ENCODE results near the gene VTI1A.
A peak's percentile ranks its signal among the peaks of the same experiment; 100 is the strongest.

Gene VTI1A

GRCh38 chr10:112614586-112614985 is 167.6 kb downstream of the VTI1A start:
- Histone ChIP-seq H3K4me3 (ENCODE audit: low read depth, low read length) (no peak overlapping the region), H3K9me3 (ENCODE audit: control insufficient read depth, insufficient read depth, low read depth, low read length) (no peaks in the 10 kb centered on the region; the same call in none of the 2 replicates), H3K27ac (ENCODE audit: extremely low read depth, low read depth, low read length) (no peak overlapping the region), H3K36me3 (ENCODE audit: control insufficient read depth in 2 of 2, insufficient read depth in 1 of 2, low read length in 2 of 2) (no peaks in the 10 kb centered on the region), H3K4me1 (ENCODE audit: control insufficient read depth, insufficient read depth, low read length) (no peaks in the 10 kb centered on the region)
- CTCF ChIA-PET: no interaction called here
- TF ChIP-seq ZNF280C (tag by site-specific recombination; IDR thresholded peaks at IDR 0.05) (no peak), ZNF473 (tag by site-specific recombination; IDR thresholded peaks at IDR 0.05) (no peak), ZNF514 (tag by site-specific recombination; IDR thresholded peaks at IDR 0.05) (no peak), ZNF513 (tag by site-specific recombination; IDR thresholded peaks at IDR 0.05) (no peak), REPIN1 (tag by site-specific recombination; IDR thresholded peaks at IDR 0.05; ENCODE audit: low read depth) (no peak), ZBTB1 (tag by site-specific recombination; IDR thresholded peaks at IDR 0.05) (no peak), ZSCAN23 (tag by site-specific recombination; IDR thresholded peaks at IDR 0.05) (no peak), FEZF1 (tag by site-specific recombination; IDR thresholded peaks at IDR 0.05) (no peak)
- POLR2A ChIA-PET: no interaction called here

GRCh38 chr10:112615269-112615668 is 168.3 kb downstream of the VTI1A start:
- ChIA-PET CTCF (interaction anchor here (0.7 kb wide), 1 partner anchor 89 kb away, joined by 3 read pairs; no protein-coding TSS in a partner anchor), POLR2A (no interaction called here)
- TF ChIP-seq ZNF664 (tag by site-specific recombination; IDR thresholded peaks at IDR 0.05) (0 out of 2 replicates have a peak, but pooled peaks have one; percentile 18), ZNF398 (tag by site-specific recombination; IDR thresholded peaks at IDR 0.05) (no peak)
- H3K27ac ChIP-seq (ENCODE audit: extremely low read depth, low read depth, low read length): no peak overlapping the region
- no peaks in the 10 kb centered on the region for H3K36me3 ChIP-seq (ENCODE audit: control insufficient read depth in 2 of 2, insufficient read depth in 1 of 2, low read length in 2 of 2)
- no peaks in the 10 kb centered on the region for H3K4me1 ChIP-seq (ENCODE audit: control insufficient read depth, insufficient read depth, low read length)
- no peak overlapping the region for H3K4me3 ChIP-seq (ENCODE audit: low read depth, low read length)
- H3K9me3 ChIP-seq (ENCODE audit: control insufficient read depth, insufficient read depth, low read depth, low read length): no peaks in the 10 kb centered on the region; the same call in none of the 2 replicates

- Histone ChIP-seq H3K36me3 (ENCODE audit: control insufficient read depth in 2 of 2, insufficient read depth in 1 of 2, low read length in 2 of 2) (no peaks in the 10 kb centered on the region), H3K27ac (ENCODE audit: extremely low read depth, low read depth, low read length) (no peak overlapping the region), H3K4me1 (ENCODE audit: control insufficient read depth, insufficient read depth, low read length) (no peaks in the 10 kb centered on the region), H3K9me3 (ENCODE audit: control insufficient read depth, insufficient read depth, low read depth, low read length) (no peaks in the 10 kb centered on the region; the same call in none of the 2 replicates), H3K4me3 (ENCODE audit: low read depth, low read length) (no peak overlapping the region)
- ChIA-PET CTCF (interaction anchor here (1.0 kb wide), 1 partner anchor 145 kb away, joined by 3 read pairs; no protein-coding TSS in a partner anchor), POLR2A (no interaction called here)
- 0 out of 2 replicates have a peak, but pooled peaks have one; percentile 28 for TF ChIP-seq ZNF558 (tag by site-specific recombination; IDR thresholded peaks at IDR 0.05)
- TF ChIP-seq SETDB1 (IDR thresholded peaks at IDR 0.05; ENCODE audit: insufficient read length, low read length): peak; percentile 35
- no peak for TF ChIP-seq ZNF416 (tag by site-specific recombination; IDR thresholded peaks at IDR 0.05)
Measured at GRCh38 chr10:112616647-112617046, 169.6 kb downstream of the VTI1A start.

GRCh38 chr10:112618814-112619213 is 171.8 kb downstream of the VTI1A start:
- peaks cover 10% of the 10 kb centered on the region for H3K4me1 ChIP-seq (ENCODE audit: control insufficient read depth, insufficient read depth, low read length)
- CTCF ChIA-PET: no interaction called here
- no peak overlapping the region for H3K27ac ChIP-seq (ENCODE audit: extremely low read depth, low read depth, low read length)
- no peak overlapping the region for H3K4me3 ChIP-seq (ENCODE audit: low read depth, low read length)
- no peaks in the 10 kb centered on the region for H3K36me3 ChIP-seq (ENCODE audit: control insufficient read depth in 2 of 2, insufficient read depth in 1 of 2, low read length in 2 of 2)
- no peaks in the 10 kb centered on the region; the same call in none of the 2 replicates for H3K9me3 ChIP-seq (ENCODE audit: control insufficient read depth, insufficient read depth, low read depth, low read length)
- POLR2A ChIA-PET: no interaction called here
- TF ChIP-seq ZNF266 (tag by site-specific recombination; IDR thresholded peaks at IDR 0.05; ENCODE audit: low read depth): no peak
- TF ChIP-seq ZFP37 (tag by site-specific recombination; IDR thresholded peaks at IDR 0.05): no peak
- no peak for TF ChIP-seq ZBTB17 (tag by site-specific recombination; IDR thresholded peaks at IDR 0.05)
- TF ChIP-seq ZNF776 (tag by site-specific recombination; IDR thresholded peaks at IDR 0.05; ENCODE audit: borderline replicate concordance): no peak
- no peak for TF ChIP-seq ZNF555 (tag by site-specific recombination; conservative IDR thresholded peaks at IDR 0.05)
- no peak for TF ChIP-seq ZNF19 (tag by site-specific recombination; IDR thresholded peaks at IDR 0.05; ENCODE audit: low read depth)
- TF ChIP-seq PRDM1 (tag by site-specific recombination; IDR thresholded peaks at IDR 0.05): no peak
- TF ChIP-seq ZNF791 (tag by site-specific recombination; IDR thresholded peaks at IDR 0.05): no peak
- no peak for TF ChIP-seq ZNF2 (tag by site-specific recombination; IDR thresholded peaks at IDR 0.05)
- no peak for TF ChIP-seq ZNF223 (tag by site-specific recombination; IDR thresholded peaks at IDR 0.05)
- TF ChIP-seq ZNF514 (tag by site-specific recombination; IDR thresholded peaks at IDR 0.05): no peak
- TF ChIP-seq ZNF571 (tag by site-specific recombination; IDR thresholded peaks at IDR 0.05): no peak
- TF ChIP-seq IKZF3 (tag by site-specific recombination; IDR thresholded peaks at IDR 0.05): no peak
